ENCODE data around the gene CCNI.

- TF ChIP-seq POLR2A (IDR thresholded peaks at IDR 0.05; ENCODE audit: low read depth, low read length) (no peak), TAF1 (IDR thresholded peaks at IDR 0.05; ENCODE audit: borderline replicate concordance, low read depth, low read length) (no peak), POLR2AphosphoS5 (IDR thresholded peaks at IDR 0.05; ENCODE audit: low read depth, low read length) (no peak)
These were observed 38.1 kb downstream of the CCNI start for GRCh38 chr4:77037736-77038135.
